ENCODE data around the gene CEACAM21.
"Not testable (repeated sequence)": the region's sequence is repeated elsewhere in the genome, so short reads cannot be mapped to it uniquely, and the experiment has no call there.

Gene CEACAM21

GRCh38 chr19:41578886-41579285 is 2.9 kb downstream of the CEACAM21 start:
- H3K27me3 ChIP-seq (ENCODE audit: control insufficient read depth, insufficient read depth, low read length), result no peaks in the 10 kb centered on the region
- H3K27ac ChIP-seq (ENCODE audit: low read depth, low read length), result no peak overlapping the region
- no peak overlapping the region for H3K4me3 ChIP-seq (ENCODE audit: low read length)
- H3K36me3 ChIP-seq (ENCODE audit: control insufficient read depth, insufficient read depth, low read length), result no peaks in the 10 kb centered on the region
- no peak overlapping the region for H3K9ac ChIP-seq (ENCODE audit: low read length)
- H3K4me1 ChIP-seq (ENCODE audit: control insufficient read depth, insufficient read depth, low read length), result no peaks in the 10 kb centered on the region

- not testable (repeated sequence) for H3K4me3 ChIP-seq (ENCODE audit: low read length); H3K27me3 ChIP-seq (ENCODE audit: control insufficient read depth, insufficient read depth, low read length); H3K27ac ChIP-seq (ENCODE audit: low read depth, low read length); H3K4me1 ChIP-seq (ENCODE audit: control insufficient read depth, insufficient read depth, low read length); H3K9ac ChIP-seq (ENCODE audit: low read length); H3K36me3 ChIP-seq (ENCODE audit: control insufficient read depth, insufficient read depth, low read length)
These were observed 5.1 kb downstream of the CEACAM21 start for GRCh38 chr19:41581068-41581467.

- H3K4me3 ChIP-seq (ENCODE audit: low read length), result not testable (repeated sequence)
These were observed 6.7 kb downstream of the CEACAM21 start for GRCh38 chr19:41582577-41583182.

GRCh38 chr19:41584260-41584810 is 8.4 kb downstream of the CEACAM21 start:
- Histone ChIP-seq H3K4me3 (ENCODE audit: low read length) (no peak overlapping the region), H3K27ac (ENCODE audit: low read depth, low read length) (no peak overlapping the region), H3K36me3 (ENCODE audit: control insufficient read depth, insufficient read depth, low read length) (no peaks in the 10 kb centered on the region), H3K4me1 (ENCODE audit: control insufficient read depth, insufficient read depth, low read length) (no peaks in the 10 kb centered on the region), H3K27me3 (ENCODE audit: control insufficient read depth, insufficient read depth, low read length) (peaks cover 3% of the 10 kb centered on the region), H3K9ac (ENCODE audit: low read length) (no peak overlapping the region)

More at GRCh38 chr19:41582577-41583182, 6.7 kb downstream of the CEACAM21 start:
- not testable (repeated sequence) for H3K36me3 ChIP-seq (ENCODE audit: control insufficient read depth, insufficient read depth, low read length); H3K27me3 ChIP-seq (ENCODE audit: control insufficient read depth, insufficient read depth, low read length); H3K4me1 ChIP-seq (ENCODE audit: control insufficient read depth, insufficient read depth, low read length); H3K27ac ChIP-seq (ENCODE audit: low read depth, low read length); H3K9ac ChIP-seq (ENCODE audit: low read length)

- H3K4me3 ChIP-seq (ENCODE audit: low read length), result no peak overlapping the region
- H3K9ac ChIP-seq (ENCODE audit: low read length), result no peak overlapping the region
- H3K27me3 ChIP-seq (ENCODE audit: control insufficient read depth, insufficient read depth, low read length), result peaks cover 3% of the 10 kb centered on the region
- H3K4me1 ChIP-seq (ENCODE audit: control insufficient read depth, insufficient read depth, low read length), result no peaks in the 10 kb centered on the region
- H3K27ac ChIP-seq (ENCODE audit: low read depth, low read length), result no peak overlapping the region
- no peaks in the 10 kb centered on the region for H3K36me3 ChIP-seq (ENCODE audit: control insufficient read depth, insufficient read depth, low read length)
These were observed 9.0 kb downstream of the CEACAM21 start for GRCh38 chr19:41584931-41585330.

- Histone ChIP-seq H3K36me3 (ENCODE audit: control insufficient read depth, insufficient read depth, low read length) (no peaks in the 10 kb centered on the region), H3K4me1 (ENCODE audit: control insufficient read depth, insufficient read depth, low read length) (no peaks in the 10 kb centered on the region), H3K27me3 (ENCODE audit: control insufficient read depth, insufficient read depth, low read length) (peaks cover 3% of the 10 kb centered on the region), H3K27ac (ENCODE audit: low read depth, low read length) (no peak overlapping the region), H3K4me3 (ENCODE audit: low read length) (no peak overlapping the region), H3K9ac (ENCODE audit: low read length) (no peak overlapping the region)
These were observed 10.1 kb downstream of the CEACAM21 start for GRCh38 chr19:41586064-41586463.

GRCh38 chr19:41587101-41587837 is 11.3 kb downstream of the CEACAM21 start:
- Histone ChIP-seq H3K27ac (ENCODE audit: low read depth, low read length) (no peak overlapping the region), H3K36me3 (ENCODE audit: control insufficient read depth, insufficient read depth, low read length) (no peaks in the 10 kb centered on the region)

GRCh38 chr19:41587838-41588210 is 11.9 kb downstream of the CEACAM21 start:
- Histone ChIP-seq H3K27ac (ENCODE audit: low read depth, low read length) (no peak overlapping the region), H3K36me3 (ENCODE audit: control insufficient read depth, insufficient read depth, low read length) (no peaks in the 10 kb centered on the region), H3K9ac (ENCODE audit: low read length) (no peak overlapping the region), H3K4me1 (ENCODE audit: control insufficient read depth, insufficient read depth, low read length) (no peaks in the 10 kb centered on the region), H3K27me3 (ENCODE audit: control insufficient read depth, insufficient read depth, low read length) (peaks cover 3% of the 10 kb centered on the region), H3K4me3 (ENCODE audit: low read length) (no peak overlapping the region)

More at GRCh38 chr19:41587101-41587837, 11.3 kb downstream of the CEACAM21 start:
- Histone ChIP-seq H3K4me1 (ENCODE audit: control insufficient read depth, insufficient read depth, low read length) (no peaks in the 10 kb centered on the region), H3K9ac (ENCODE audit: low read length) (no peak overlapping the region), H3K27me3 (ENCODE audit: control insufficient read depth, insufficient read depth, low read length) (peaks cover 3% of the 10 kb centered on the region), H3K4me3 (ENCODE audit: low read length) (no peak overlapping the region)

GRCh38 chr19:41588497-41589209 is 12.7 kb downstream of the CEACAM21 start:
- H3K27ac ChIP-seq (ENCODE audit: low read depth, low read length), result no peak overlapping the region
- peaks cover 3% of the 10 kb centered on the region for H3K27me3 ChIP-seq (ENCODE audit: control insufficient read depth, insufficient read depth, low read length)
- H3K9ac ChIP-seq (ENCODE audit: low read length), result no peak overlapping the region
- H3K4me3 ChIP-seq (ENCODE audit: low read length), result no peak overlapping the region
- no peaks in the 10 kb centered on the region for H3K36me3 ChIP-seq (ENCODE audit: control insufficient read depth, insufficient read depth, low read length)
- H3K4me1 ChIP-seq (ENCODE audit: control insufficient read depth, insufficient read depth, low read length), result no peaks in the 10 kb centered on the region

GRCh38 chr19:41589371-41589770 is 13.4 kb downstream of the CEACAM21 start:
- H3K27me3 ChIP-seq (ENCODE audit: control insufficient read depth, insufficient read depth, low read length), result peaks cover 3% of the 10 kb centered on the region
- H3K4me1 ChIP-seq (ENCODE audit: control insufficient read depth, insufficient read depth, low read length), result no peaks in the 10 kb centered on the region
- H3K36me3 ChIP-seq (ENCODE audit: control insufficient read depth, insufficient read depth, low read length), result no peaks in the 10 kb centered on the region
- H3K27ac ChIP-seq (ENCODE audit: low read depth, low read length), result no peak overlapping the region
- no peak overlapping the region for H3K4me3 ChIP-seq (ENCODE audit: low read length)
- no peak overlapping the region for H3K9ac ChIP-seq (ENCODE audit: low read length)

- no peaks in the 10 kb centered on the region for H3K36me3 ChIP-seq (ENCODE audit: control insufficient read depth, insufficient read depth, low read length)
- no peak overlapping the region for H3K27ac ChIP-seq (ENCODE audit: low read depth, low read length)
- H3K9ac ChIP-seq (ENCODE audit: low read length), result no peak overlapping the region
- no peaks in the 10 kb centered on the region for H3K4me1 ChIP-seq (ENCODE audit: control insufficient read depth, insufficient read depth, low read length)
- peaks cover 3% of the 10 kb centered on the region for H3K27me3 ChIP-seq (ENCODE audit: control insufficient read depth, insufficient read depth, low read length)
- no peak overlapping the region for H3K4me3 ChIP-seq (ENCODE audit: low read length)
These were observed 15.0 kb downstream of the CEACAM21 start for GRCh38 chr19:41590936-41591335.

GRCh38 chr19:41591951-41592562 is 16.1 kb downstream of the CEACAM21 start:
- Histone ChIP-seq H3K27ac (ENCODE audit: low read depth, low read length) (no peak overlapping the region), H3K36me3 (ENCODE audit: control insufficient read depth, insufficient read depth, low read length) (no peaks in the 10 kb centered on the region), H3K4me3 (ENCODE audit: low read length) (no peak overlapping the region), H3K27me3 (ENCODE audit: control insufficient read depth, insufficient read depth, low read length) (peaks cover 3% of the 10 kb centered on the region), H3K9ac (ENCODE audit: low read length) (no peak overlapping the region), H3K4me1 (ENCODE audit: control insufficient read depth, insufficient read depth, low read length) (no peaks in the 10 kb centered on the region)

All from rectal smooth muscle tissue (tissue), 1 donor.